ENCODE measurements around the gene RSPRY1. TPM values are rescaled to one million over a fixed set of nuclear protein-coding genes. Genes with fewer than 3 reads are reported as not detected.

RSPRY1 gene
- total RNA-seq, 1 donor from 2014 or later: 14.0 TPM

DNA sequence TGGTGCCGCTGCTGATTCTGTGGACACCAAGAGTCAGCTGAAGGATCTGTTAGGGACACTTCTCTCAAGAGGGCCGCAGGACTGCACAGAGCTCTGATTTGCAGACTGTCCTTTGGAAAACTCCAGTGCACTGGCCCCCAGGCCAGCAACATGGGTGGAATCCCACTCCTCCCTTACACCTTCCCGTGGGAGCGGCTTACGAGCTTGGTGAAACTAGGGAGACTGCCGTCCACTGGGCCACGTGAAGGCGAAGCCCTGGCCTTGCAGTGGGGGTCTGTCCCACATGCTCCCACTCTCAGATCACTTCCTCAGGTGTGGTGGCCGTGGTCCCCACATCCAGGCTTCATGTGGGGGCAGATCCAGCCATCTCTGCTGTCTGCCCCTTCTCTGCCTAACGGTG, 36.7 kb upstream of the RSPRY1 start:
- DNase-seq: no peak
- Histone ChIP-seq H3K4me3 (no peak overlapping the region), H3K27me3 (ENCODE audit: low read depth) (no peaks in the 10 kb centered on the region), H3K27ac (replicated peaks) (peak overlapping the region; percentile 81), H3K4me1 (peaks cover 80% of the 10 kb centered on the region), H3K9me3 (replicated peaks) (no peaks in the 10 kb centered on the region), H3K36me3 (peaks cover 26% of the 10 kb centered on the region)
- intact Hi-C loops (cut with micrococcal nuclease): no loop called here
- no peak for TF ChIP-seq CTCF (IDR thresholded peaks at IDR 0.05; ENCODE audit: borderline replicate concordance)

DNA sequence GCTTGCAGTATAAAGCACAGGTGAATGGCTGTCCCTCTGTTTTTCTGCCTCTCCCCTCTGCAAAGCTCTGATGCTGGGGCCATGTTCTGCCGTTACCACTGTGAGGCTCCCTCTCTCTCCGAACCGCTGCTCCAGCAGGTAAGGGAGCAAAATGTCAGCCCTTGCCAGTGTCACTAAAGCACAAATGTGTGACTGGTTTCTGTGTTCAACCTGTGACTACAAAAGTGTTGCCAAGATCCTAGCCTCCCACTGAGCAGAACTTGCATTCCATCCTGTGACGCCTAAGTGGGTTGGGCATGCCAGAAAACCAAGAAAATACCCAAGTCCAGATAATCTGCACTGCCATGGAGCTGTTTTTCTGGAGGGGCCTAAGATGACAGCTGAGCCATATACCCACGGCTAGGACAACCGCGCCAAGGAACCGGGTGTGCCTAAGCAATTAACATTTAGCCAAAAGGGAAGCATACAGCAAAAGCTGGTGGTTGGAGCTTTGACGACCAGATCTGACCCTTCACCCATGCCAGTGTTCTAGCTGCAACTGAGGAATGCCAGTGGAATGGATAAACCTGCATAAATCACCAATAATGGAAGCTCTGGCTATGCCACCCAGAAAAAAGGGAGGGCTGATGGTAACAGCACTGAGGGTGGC, 35.3 kb upstream of the RSPRY1 start:
- H3K4me3 ChIP-seq: no peak overlapping the region
- H3K27ac ChIP-seq (replicated peaks): peak overlapping the region; percentile 81
- DNase-seq: no peak
- peaks cover 66% of the 10 kb centered on the region for H3K4me1 ChIP-seq
- H3K36me3 ChIP-seq: peaks cover 40% of the 10 kb centered on the region
- intact Hi-C loops (cut with micrococcal nuclease): no loop called here
- TF ChIP-seq CTCF (IDR thresholded peaks at IDR 0.05; ENCODE audit: borderline replicate concordance): no peak
- H3K27me3 ChIP-seq (ENCODE audit: low read depth): no peaks in the 10 kb centered on the region
- no peaks in the 10 kb centered on the region for H3K9me3 ChIP-seq (replicated peaks)

DNA sequence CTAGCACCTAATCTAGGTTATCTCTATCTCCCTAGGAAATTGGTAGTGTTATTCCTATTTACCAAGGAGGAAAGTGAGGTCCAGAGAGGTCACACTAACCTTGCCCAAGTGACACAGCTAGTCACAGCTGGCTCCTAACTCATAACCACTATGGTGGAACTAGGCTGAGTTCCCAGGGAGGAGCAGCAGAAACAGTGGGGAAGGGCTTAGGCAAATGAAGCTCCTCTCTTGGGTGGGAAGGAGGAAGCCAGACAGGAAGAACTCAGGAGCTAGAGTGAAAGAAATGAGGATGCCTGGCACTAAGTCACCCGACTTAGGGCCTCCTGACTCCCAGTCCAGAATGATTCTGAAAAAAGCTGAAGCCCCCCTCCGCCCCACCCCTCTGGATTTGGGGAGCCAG, 34.8 kb upstream of the RSPRY1 start:
- intact Hi-C loops (cut with micrococcal nuclease): no loop called here
- peaks cover 46% of the 10 kb centered on the region for H3K36me3 ChIP-seq
- no peaks in the 10 kb centered on the region for H3K9me3 ChIP-seq (replicated peaks)
- no peak for DNase-seq
- TF ChIP-seq CTCF (IDR thresholded peaks at IDR 0.05; ENCODE audit: borderline replicate concordance): no peak
- no peak overlapping the region for H3K4me3 ChIP-seq
- peaks cover 60% of the 10 kb centered on the region for H3K4me1 ChIP-seq
- no peaks in the 10 kb centered on the region for H3K27me3 ChIP-seq (ENCODE audit: low read depth)
- peak overlapping the region; percentile 81 for H3K27ac ChIP-seq (replicated peaks)

DNA sequence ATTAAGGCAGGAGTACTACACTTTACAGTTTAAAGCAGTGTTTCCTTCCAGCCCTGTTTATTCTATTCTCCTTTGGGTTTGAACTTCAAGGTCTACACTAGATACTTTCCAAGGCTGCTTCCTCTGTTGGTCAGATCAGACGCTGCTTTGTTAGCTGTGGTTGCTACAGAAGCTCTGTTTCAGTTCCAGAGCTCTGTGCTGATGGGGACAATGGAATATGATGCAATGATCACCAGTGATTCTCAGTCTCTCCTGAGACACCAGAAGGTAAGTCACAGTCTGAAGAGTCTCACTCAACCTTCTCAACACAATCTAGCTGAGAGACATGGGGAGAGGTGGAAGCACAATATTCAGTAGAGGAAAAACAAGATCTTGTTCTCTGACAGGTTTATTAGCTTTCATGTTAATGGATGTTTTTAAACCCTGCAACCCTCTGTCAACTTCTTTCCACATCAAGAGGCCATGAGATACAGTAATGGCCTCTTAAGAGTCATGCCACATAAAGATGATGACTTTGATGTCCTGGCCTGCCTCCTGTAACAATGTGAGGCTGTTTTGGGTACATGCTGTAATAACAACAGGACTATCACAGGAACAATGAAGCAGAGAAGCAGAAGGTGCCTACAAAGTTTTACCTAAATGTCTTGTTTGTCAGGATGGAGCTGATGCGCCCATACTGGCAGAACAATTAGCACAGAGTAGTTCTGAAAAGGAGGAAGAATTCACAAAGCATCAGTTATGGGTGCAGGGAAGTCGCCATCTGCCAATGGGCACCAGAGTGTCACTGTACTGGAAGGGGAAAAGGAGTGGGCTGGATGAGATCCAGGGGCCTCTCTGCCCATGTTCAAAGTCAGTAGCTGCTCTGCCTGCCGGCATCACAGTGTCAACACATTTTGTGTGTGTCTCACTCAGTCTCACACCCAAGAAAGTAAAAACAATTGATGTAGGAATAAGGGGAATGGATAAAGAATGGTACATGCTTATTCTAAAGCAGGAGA, 33.7 kb upstream of the RSPRY1 start:
- peaks cover 53% of the 10 kb centered on the region for H3K36me3 ChIP-seq
- intact Hi-C loops (cut with micrococcal nuclease): no loop called here
- H3K9me3 ChIP-seq (replicated peaks): no peaks in the 10 kb centered on the region
- H3K27ac ChIP-seq (replicated peaks): no peak overlapping the region
- no peak for DNase-seq
- peaks cover 50% of the 10 kb centered on the region for H3K4me1 ChIP-seq
- TF ChIP-seq CTCF (IDR thresholded peaks at IDR 0.05; ENCODE audit: borderline replicate concordance): no peak
- H3K27me3 ChIP-seq (ENCODE audit: low read depth): no peaks in the 10 kb centered on the region
- no peak overlapping the region for H3K4me3 ChIP-seq

- Histone ChIP-seq H3K27ac (replicated peaks) (no peak overlapping the region), H3K27me3 (ENCODE audit: low read depth) (no peaks in the 10 kb centered on the region), H3K4me1 (peaks cover 36% of the 10 kb centered on the region), H3K9me3 (replicated peaks) (no peaks in the 10 kb centered on the region), H3K4me3 (no peak overlapping the region), H3K36me3 (peaks cover 68% of the 10 kb centered on the region)
- intact Hi-C loops (cut with micrococcal nuclease): no loop called here
- TF ChIP-seq CTCF (IDR thresholded peaks at IDR 0.05; ENCODE audit: borderline replicate concordance): no peak
- no peak for DNase-seq
These were observed 32.3 kb upstream of the RSPRY1 start for GRCh38 chr16:57153841-57154240.

Data from left ventricle myocardium inferior (tissue), 1 donor.